Superior temporal gyrus (tissue), 1 donor: ENCODE results near the gene AADACL3.
"Not testable (repeated sequence)": the region's sequence is repeated elsewhere in the genome, so short reads cannot be mapped to it uniquely, and the experiment has no call there.

Experiments
- DNase-seq: peaks from one replicate; pipeline ENCODE4 v3.0.0-alpha.2; 2016; ENCODE audit errors: extremely low spot score

Gene AADACL3

GRCh38 chr1:12714710-12715475, 1.0 kb upstream of the AADACL3 start:
- no peak for DNase-seq

- DNase-seq = no peak
These were observed 1.5 kb downstream of the AADACL3 start for GRCh38 chr1:12717301-12717838.

GRCh38 chr1:12722626-12723025, 6.7 kb downstream of the AADACL3 start:
- DNase-seq = no peak

GRCh38 chr1:12728391-12728790, 12.5 kb downstream of the AADACL3 start:
- DNase-seq = no peak

- no peak for DNase-seq
These were observed 14.2 kb downstream of the AADACL3 start for GRCh38 chr1:12730156-12730555.

- DNase-seq = not testable (repeated sequence)
These were observed 15.2 kb downstream of the AADACL3 start for GRCh38 chr1:12731084-12731483.

- DNase-seq = no peak
These were observed 18.7 kb downstream of the AADACL3 start for GRCh38 chr1:12734651-12735050.

- DNase-seq = no peak
These were observed 23.0 kb downstream of the AADACL3 start for GRCh38 chr1:12738934-12739333.

- no peak for DNase-seq
These were observed 23.7 kb downstream of the AADACL3 start for GRCh38 chr1:12739613-12740012.

GRCh38 chr1:12741946-12742345, 26.0 kb downstream of the AADACL3 start:
- no peak for DNase-seq

- no peak for DNase-seq
These were observed 29.4 kb downstream of the AADACL3 start for GRCh38 chr1:12745126-12745991.

- DNase-seq = no peak
These were observed 30.0 kb downstream of the AADACL3 start, which contains the start of gene CFAP107 for GRCh38 chr1:12745992-12746323. TSS of gene CFAP107 (plus strand) at chr1:12746200. CDS start at chr1:12746431, 231 bp downstream.

GRCh38 chr1:12748778-12749355, 33.0 kb downstream of the AADACL3 start:
- no peak for DNase-seq

- no peak for DNase-seq
These were observed 38.8 kb downstream of the AADACL3 start for GRCh38 chr1:12754738-12755137.

- DNase-seq = no peak
These were observed 40.4 kb downstream of the AADACL3 start for GRCh38 chr1:12756273-12756672.

- DNase-seq = no peak
These were observed 41.0 kb downstream of the AADACL3 start for GRCh38 chr1:12756768-12757413.

GRCh38 chr1:12757836-12758235, 41.9 kb downstream of the AADACL3 start:
- no peak for DNase-seq

GRCh38 chr1:12760256-12760795, 44.4 kb downstream of the AADACL3 start:
- no peak for DNase-seq

GRCh38 chr1:12761781-12762180, 45.9 kb downstream of the AADACL3 start:
- DNase-seq = no peak

- DNase-seq = no peak
These were observed 46.9 kb downstream of the AADACL3 start for GRCh38 chr1:12762766-12763165.

GRCh38 chr1:12763479-12763878, 47.6 kb downstream of the AADACL3 start:
- no peak for DNase-seq
